Measurements from ENCODE around the gene IFT81.
A peak's percentile ranks its signal among the peaks of the same experiment; 100 is the strongest.

IFT81 gene

DNA sequence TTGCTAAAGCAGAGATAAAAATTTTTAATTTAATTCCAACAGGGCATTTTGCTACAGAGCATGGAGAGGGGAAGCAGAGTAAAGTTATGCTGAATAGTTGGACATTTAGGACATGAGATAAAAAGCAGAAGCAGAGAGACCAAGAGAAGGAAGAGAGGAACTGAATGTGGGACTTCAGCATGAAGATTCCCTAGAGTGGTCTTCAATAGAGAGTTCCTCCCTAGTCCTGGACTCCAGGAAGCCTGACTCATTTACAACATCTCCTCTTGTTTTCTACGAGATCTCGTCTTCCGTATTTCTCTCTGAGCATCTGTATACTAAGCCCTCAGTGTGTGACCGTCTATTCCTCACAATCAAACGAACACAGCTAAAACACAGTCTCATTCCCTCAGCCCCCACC lies 35.2 kb upstream of the IFT81 start:
- DNase-seq (ENCODE audit: extremely low read depth, low read depth), result no peak
- no peak for TF ChIP-seq CTCF (IDR thresholded peaks at IDR 0.05; ENCODE audit: low read depth, low read length, missing control alignments)
- no peak overlapping the region for H3K4me3 ChIP-seq (replicated peaks; ENCODE audit: low read depth, low read length)

DNA sequence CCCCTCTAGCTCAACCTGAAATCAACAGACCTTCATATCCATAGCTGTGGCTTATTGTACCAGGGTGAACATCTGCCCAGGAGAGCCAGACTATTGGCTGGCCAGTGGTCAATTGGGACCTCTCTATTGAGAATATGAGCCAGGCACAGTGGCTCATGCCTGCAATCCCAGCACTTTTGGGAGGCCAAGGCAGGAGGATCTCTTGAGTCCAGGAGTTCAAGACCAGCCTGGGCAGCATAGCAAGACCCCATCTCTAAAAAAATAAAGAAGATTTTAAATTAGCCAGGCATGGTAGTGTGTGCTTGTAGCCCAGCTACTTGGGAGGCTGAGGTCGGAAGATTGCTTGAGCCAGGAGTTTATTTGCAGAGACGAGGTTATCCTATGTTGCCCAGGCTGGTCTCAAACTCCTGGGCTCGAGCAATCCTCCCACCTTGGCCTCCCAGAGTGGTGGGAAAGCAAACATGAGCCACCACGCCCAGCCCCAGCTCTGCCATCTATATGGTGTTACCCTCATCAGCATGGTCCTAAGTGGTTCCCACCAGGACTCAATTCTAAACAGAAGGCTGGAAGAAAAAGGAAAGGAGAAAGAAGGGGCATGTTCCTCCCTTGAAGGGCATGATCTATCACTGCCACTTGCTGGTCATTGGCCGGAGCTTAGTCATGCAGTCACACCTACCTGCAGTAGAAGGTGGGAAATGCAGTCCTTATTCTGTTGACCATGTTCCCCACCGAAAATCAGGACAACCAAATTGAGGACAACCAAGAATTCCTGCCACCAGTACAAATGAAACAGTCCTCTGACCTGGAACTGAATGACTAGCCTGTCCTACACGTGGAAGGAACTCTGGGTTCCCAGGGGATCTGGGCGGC lies 33.7 kb upstream of the IFT81 start:
- no peak for TF ChIP-seq CTCF (IDR thresholded peaks at IDR 0.05; ENCODE audit: low read depth, low read length, missing control alignments)
- H3K4me3 ChIP-seq (replicated peaks; ENCODE audit: low read depth, low read length), result no peak overlapping the region
- DNase-seq (ENCODE audit: extremely low read depth, low read depth), result no peak

DNA sequence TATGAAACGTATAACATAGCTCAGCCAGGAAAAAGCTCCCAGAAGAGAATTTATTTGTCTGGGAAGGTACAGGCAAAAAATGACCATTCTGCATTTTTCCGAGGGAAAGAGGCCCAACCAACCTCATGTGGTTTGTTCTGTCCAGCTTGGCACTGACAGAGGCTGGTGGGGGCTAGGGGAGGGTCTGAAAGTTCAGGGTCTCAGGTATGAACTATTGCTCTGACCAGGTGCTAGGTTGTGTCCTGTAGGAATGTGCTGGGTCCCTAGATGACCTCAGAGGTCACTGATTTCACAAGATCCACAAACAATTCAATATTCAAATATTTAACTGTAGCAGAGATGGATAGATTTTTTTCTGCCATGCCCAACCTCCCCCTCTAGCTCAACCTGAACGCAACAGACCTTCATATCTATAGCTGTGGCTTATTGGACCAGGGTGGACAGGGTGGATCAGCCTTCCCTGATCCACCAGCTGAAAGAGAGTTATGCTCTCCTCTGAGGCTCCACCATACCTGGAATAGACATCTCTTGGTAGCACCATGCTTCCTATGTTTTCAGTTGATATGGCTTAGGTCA lies 32.9 kb upstream of the IFT81 start:
- no peak overlapping the region for H3K4me3 ChIP-seq (replicated peaks; ENCODE audit: low read depth, low read length)
- TF ChIP-seq CTCF (IDR thresholded peaks at IDR 0.05; ENCODE audit: low read depth, low read length, missing control alignments), result no peak
- no peak for DNase-seq (ENCODE audit: extremely low read depth, low read depth)

DNA sequence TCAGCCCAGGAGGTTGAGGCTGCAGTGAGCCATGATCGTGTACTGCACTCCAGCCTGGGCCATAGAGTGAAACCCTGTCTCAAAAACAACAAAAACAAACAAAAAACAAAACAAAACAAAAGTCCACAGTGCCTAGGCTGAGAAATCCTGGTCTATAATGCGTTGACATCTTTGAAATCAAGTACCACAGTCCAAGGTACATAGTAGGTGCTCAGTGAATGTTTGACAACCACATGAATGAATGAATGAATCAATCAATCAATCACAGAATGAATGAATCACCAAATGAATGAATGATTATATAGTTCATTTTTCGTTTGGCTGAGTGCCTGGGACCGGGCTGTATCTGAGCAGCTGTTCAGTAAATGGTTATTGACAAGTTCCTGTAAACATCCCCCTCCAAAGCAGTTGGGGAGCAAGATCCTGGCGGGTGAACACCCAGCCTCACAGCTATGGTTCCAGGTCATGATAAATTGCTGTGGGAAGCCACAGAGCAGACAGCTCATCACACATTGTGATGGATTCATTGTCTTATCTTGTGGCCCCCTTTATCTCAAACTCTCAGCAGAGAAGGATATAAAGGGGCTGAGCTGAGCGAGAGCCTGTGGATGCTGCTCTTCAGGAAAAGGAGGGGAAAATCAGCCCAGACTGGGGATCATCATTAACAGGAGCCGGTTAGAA lies 30.4 kb upstream of the IFT81 start:
- no peak overlapping the region for H3K4me3 ChIP-seq (replicated peaks; ENCODE audit: low read depth, low read length)
- TF ChIP-seq CTCF (IDR thresholded peaks at IDR 0.05; ENCODE audit: low read depth, low read length, missing control alignments), result no peak
- no peak for DNase-seq (ENCODE audit: extremely low read depth, low read depth)

DNA sequence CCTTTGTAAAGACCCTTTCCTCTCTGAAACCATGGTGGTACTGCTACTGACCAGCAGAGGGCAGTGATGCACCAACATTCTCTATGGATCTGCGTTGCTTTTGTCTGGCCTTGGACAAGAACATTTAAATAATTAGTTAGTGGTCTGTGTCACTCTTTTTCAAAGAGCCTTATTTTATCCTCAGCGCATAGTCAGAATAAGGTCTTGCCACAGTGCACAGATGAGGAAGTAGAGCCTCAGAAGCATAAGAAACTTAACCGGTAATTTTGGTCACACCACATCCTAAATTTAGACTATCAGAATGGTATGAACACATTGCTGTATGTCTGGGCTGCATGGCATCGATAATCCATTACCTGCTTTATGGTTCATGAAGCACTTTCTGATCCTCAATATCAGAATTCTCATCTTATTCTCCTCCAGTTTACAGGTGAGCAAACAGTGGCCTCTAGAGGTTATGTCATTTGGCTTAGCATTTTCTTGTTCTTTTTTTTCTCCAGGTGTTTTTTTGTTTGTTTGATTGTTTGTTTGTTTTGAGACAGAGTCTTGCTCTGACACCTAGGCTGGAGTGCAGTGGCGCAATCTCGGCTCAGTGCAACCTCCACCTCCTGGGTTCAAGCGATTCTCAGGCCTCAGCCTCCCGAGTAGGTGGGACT lies 23.7 kb upstream of the IFT81 start:
- peak; percentile 93 for TF ChIP-seq CTCF (IDR thresholded peaks at IDR 0.05; ENCODE audit: low read depth, low read length, missing control alignments)
- no peak overlapping the region for H3K4me3 ChIP-seq (replicated peaks; ENCODE audit: low read depth, low read length)
- no peak for DNase-seq (ENCODE audit: extremely low read depth, low read depth)

DNA sequence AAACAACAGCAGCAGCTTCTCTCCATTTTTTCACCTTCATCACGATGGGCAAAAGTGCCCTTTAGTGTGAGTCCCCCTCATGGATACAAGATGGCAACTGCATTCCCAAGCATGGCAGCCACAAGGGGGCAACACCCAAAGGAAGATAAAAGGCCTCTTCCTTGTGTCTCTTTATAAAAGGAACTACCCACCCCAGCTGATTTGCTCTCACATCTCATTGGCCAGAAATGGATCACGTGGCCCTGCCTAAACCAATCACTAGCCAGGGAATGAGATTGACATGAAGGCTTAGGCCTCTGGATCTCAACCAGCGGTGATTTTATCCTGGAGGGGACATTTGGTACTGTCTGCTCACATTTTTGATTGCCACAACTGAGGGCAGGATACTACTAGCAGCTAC lies 21.9 kb upstream of the IFT81 start:
- TF ChIP-seq CTCF (IDR thresholded peaks at IDR 0.05; ENCODE audit: low read depth, low read length, missing control alignments), result peak; percentile 67
- no peak for DNase-seq (ENCODE audit: extremely low read depth, low read depth)
- H3K4me3 ChIP-seq (replicated peaks; ENCODE audit: low read depth, low read length), result no peak overlapping the region

Measured in HFF-Myc (cell line).